ENCODE measurements around the gene ZBTB17.
A peak's percentile ranks its signal among the peaks of the same experiment; 100 is the strongest.

ZBTB17 gene

DNA sequence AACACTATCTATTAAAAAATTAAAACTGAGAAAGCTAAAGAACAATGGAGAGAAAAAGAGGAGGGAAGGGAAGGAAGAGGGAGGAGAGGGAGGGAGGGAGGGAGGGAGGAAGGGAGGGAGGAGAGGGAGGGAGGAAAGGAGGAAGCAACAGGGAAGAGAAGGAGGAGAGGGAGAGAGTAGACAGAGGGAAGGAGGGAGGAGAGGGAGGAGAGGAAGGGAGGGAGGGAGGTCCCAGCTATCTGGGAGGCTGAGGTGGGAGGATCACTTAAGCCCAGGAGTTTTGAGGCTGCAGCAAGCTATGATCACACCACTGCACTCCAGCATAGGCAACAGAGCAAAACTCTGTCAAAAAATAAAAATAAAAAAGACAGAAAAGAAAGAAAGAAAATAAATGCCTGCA is 16.5 kb downstream of the ZBTB17 start:
- no peak for DNase-seq

DNA sequence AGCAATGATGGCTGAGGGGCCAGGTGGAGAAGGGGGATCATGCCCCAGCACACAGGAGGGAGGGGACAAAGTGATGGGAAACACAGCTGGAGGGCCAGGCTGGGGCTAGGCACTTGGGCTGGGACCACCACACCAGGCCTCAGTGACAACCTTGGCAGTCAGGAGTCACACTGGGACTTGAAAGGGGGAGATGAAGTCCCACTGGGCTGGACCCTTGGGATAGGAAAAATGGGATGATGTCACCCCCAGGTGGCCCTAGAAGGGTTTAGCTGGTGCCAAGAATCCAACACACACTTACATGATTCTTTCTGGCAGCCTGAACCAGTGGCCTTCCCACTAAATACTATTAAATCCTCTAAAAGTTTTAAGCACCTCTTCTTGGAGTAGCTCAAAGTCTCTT is 17.1 kb downstream of the ZBTB17 start:
- no peak for DNase-seq

DNA sequence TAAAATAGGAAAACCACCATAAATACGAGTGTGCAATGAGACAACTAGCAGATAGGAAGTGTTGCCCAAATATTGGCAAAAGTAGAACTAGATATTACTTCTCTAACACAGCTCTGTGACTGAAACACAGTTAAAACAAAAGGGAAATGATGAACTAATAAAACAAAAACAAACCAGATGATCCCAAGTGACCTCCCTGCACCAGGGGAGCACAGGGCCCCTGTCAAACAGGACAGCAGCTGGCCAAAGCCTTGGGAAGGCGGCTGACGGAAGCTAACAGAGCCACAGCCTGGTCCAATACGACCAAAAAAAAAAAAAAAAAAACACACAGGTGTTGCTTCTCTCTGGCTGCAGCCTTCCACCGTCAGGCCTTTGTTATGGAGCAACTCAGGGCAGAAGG is 17.8 kb downstream of the ZBTB17 start:
- no peak for DNase-seq

DNA sequence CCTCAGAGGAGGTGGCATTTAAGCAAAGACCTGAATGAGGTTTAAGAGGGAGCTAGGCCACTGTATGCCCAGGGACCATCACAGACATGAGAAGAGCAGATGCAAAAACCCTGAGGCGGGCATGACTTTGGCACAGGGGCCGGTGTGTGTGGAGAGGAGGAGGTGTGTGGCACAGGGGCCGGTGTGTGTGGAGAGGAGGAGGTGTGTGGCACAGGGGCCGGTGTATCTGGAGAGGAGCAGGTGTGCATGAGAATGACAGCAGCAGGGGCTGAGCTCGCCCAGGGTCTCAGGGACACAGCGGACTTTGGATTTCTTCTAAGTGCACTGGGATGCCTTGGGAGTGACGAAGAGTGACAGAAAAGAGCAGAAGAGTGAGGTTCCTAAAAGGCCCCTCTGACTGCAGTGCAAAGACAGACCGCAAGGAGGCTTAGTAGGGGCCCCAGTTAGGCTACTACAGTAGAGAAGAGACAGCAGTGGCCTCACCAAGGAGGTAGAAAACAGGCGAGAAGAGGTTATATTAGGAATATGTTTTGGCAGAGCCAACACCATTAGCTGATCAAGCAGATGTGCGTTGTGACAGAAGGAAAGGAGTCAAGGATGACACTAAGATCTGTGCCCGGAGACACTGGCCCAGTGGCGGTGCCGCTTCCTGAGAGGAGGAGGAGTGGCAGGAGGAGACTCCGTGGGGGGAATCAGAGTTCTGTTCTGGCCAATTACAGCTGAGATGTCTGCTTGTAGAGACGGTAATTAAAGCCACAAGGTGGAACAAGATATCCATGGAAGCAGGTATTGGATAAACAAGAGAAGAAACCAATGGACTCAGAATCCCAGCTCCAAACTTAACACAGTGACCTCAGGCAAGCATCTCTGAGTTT is 18.4 kb downstream of the ZBTB17 start:
- no peak for DNase-seq

DNA sequence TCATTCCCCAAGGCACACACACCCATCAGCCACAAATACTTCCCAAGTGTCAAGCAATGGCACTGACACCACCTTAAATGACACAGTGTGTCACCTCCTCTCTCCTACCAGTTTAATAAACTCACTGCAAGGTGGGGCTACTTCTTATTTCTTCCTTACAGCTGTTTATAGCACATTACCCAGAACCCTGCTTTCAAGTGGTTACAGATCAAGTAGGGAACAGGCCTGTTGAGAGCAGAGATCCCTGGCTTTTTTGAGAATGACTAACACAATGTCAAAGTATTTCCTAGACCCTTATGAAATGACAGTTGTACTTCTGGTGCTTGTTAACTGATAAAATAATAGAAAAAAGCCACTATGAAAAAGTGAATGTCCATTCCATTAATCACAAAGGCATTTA is 19.8 kb downstream of the ZBTB17 start:
- DNase-seq = no peak

DNA sequence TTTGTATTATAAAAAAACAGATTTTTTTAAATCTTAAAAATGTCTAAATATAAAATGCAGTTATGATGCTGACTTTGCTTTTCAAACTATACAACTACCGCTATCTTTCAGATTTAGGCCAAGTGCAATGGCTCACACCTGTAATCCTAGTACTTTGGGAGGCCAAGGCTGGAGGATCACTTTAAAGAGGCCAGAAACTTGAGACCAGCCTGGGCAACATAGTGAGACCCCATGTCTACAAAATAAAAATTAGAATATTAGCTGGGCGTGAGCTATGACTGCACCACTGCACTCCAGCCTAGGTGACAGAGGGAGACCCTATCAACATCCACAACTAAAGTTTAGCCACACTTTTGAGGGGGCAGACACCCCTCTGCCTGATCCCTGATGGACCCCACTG is 20.3 kb downstream of the ZBTB17 start:
- DNase-seq = no peak

DNA sequence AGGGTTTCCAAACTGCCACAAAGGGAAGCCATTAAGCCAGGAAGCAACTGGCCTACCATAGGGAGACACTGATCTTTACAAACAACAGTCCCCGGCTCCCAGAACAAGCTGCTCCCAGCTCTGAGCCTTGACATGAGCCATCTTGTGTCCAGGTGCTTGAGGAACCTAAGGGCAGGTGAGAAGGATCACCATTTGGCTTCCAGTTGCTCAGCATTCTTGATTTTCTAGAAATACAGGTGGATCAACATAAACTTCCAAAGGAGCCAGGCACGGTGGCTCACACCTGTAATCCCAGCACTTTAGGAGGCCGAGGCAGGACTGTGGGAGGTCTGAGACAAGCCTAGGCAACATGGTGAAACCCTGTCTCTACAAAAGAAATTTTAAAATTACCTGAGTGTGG is 21.6 kb downstream of the ZBTB17 start:
- no peak for DNase-seq

DNA sequence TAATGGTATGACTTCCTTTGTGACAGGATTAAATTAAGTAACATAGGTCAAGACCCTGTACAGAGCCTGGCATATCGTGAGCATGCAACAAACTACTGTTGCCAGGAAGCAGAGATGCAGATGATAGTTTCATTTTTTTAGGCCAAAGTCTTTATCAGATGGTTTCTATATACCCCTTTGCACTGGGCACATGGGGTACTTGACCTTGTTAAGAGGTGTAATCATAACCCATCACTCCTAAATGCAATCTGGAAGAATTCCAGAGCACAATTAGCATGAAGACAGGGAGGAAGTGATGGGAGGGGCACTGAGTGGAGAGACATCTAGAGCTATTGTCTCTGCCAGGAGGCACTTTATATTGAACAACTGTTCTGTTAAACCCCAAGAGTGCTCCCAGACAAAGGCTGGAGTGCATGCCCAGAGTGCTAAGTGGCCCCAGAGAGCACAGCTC is 22.1 kb downstream of the ZBTB17 start:
- DNase-seq = no peak

DNA sequence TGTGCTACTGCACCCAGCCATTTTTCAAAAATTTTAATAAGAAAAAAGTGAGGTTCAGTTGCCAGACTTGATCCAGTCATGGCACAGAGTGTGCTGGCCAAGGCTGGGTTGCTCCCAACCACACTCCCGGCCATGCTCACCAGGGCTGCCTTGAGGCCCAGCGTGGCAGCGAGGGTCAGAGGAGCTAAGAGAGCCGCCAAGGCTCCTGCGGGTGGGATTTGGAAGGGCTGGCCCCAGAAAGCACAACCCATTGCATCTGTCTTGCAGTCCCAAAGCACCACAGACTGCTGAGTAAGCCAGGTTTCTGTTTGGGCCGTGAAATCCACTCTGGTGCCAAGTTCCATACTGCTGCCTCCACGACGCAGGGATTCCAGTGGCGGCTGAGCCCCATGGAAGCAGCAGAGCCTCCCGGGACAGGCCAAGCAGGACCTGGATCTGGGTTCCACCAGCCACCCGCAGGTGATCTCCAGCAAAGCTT is 22.6 kb downstream of the ZBTB17 start:
- DNase-seq = no peak

DNA sequence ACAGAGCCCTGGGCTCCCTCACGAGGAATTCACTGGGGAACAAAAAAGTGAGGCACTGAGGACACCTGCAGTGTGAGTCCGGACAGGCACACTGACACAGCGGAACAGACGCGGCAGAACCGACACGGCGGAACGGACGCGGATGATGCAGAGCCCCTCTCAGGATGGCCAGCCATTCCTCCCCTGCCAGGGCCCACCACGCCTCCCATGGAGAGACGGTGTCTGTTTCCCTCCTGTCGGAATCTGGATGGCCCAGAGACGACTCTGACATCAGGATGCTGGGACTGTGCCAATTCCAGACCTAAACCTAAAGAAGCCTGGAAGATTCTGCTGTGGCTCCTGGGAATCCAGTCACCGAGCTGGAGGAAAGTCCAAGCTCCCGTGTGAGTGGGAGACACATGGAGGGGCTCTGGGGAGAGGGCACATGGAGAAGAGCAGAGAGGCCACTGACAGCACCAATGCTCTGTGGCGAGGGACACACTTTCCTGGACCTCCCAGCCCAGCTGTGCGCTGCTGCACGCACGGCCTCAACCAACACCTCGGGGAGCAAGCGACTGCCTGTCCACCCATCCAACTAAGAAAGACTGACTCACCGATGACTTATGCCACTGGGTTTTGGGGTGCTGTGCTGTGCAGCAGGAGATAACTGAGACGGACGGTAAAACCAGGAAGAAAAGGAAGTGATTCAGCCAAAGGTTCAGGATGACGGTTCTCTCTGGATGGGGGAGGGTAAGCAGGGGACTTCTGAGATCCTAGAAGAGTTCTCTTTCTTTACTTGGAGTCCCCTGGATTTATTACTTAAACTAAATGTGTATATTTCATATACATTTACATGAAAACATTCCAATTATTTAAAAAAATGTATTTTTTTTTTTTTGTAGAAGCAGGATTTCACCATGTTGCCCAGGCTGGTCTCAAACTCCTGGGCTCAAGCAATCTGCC is 23.3 kb downstream of the ZBTB17 start:
- DNase-seq = peak; percentile 50 to 65

DNA sequence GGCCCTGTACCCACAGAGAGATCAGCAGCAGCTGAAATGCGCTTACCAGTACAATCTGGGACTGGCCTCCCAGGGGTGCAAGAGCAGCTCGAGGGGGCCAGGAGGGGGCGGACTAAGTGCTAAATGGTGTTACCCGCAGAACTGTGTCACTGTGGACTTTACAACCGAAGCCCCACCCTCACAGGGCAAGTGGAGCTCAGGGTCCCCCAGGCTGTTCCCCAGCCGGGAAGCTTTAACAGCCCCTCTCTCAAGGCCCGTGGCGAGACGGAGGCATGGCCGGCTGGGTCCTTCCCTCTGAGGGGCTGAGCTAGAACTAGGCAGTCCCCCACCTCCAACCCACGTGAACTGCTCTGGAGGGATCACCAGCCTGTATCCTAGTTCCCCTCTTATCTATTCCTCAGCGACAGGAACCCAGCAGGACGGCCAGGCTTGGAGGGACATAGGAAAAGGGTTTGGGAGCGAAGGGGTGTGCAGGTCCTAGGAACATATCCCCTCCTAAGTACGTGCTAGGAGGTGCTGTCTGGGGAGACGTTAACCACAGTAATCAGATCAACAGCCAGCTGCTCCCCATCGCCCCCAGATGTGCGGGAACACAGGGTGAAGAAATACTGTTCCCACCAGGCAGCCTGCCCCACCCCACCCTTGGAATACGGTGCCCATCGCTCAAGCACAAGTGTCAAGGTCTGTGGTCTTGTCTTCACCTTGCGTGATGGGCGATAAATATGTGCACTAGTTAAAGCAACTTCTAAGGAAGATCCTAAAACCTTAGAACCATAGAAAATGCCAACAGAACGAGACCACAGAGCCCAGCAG is 24.4 kb downstream of the ZBTB17 start:
- DNase-seq = peak; percentile 57 to 66

DNA sequence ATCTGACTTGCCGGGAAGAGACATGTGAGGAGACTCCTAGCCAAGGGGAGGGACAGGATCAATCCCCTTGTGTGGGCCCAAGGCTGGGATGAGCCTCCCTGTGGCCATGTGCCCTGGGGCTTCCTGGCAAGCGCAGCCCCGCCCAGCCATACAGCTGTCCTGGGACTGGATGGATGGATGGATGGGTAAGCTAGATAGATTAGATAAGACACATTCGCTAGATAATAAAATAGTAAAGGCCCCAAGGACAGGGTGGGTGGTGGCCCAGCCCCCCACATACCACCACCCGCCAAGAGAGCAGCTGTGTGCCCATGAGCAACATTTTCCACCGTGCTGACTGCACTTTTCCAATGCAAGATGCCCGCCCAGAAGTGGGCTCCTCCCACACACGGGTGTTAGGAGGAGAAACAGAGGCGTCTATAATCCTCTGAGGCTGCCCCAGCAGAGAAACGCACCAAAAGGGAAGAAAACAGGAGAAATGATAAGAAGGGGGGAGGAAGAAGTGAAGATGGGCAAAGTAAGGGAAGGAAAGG is 25.1 kb downstream of the ZBTB17 start:
- peak; percentile 84 to 88 for DNase-seq

DNA sequence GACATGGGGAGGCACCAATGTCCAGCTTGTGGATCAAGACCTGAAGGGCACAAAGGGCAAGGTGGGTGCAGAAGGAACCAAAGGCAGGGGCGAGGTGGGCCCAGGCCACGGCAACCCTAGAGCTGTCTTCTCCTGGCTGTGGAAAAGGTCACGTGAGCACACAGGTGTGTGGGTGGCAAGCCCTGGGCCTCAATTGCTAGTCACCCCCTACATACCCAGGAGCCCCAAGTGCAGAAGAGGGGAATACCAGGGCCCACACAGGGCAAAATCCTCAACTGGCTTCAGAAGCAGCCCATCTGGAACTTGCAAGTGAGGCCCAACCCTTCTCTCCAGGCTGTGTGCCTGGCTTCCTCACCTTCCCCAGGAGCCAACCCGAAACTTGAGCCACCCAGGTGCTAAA is 25.6 kb downstream of the ZBTB17 start:
- DNase-seq = peak; percentile 71 to 76

DNA sequence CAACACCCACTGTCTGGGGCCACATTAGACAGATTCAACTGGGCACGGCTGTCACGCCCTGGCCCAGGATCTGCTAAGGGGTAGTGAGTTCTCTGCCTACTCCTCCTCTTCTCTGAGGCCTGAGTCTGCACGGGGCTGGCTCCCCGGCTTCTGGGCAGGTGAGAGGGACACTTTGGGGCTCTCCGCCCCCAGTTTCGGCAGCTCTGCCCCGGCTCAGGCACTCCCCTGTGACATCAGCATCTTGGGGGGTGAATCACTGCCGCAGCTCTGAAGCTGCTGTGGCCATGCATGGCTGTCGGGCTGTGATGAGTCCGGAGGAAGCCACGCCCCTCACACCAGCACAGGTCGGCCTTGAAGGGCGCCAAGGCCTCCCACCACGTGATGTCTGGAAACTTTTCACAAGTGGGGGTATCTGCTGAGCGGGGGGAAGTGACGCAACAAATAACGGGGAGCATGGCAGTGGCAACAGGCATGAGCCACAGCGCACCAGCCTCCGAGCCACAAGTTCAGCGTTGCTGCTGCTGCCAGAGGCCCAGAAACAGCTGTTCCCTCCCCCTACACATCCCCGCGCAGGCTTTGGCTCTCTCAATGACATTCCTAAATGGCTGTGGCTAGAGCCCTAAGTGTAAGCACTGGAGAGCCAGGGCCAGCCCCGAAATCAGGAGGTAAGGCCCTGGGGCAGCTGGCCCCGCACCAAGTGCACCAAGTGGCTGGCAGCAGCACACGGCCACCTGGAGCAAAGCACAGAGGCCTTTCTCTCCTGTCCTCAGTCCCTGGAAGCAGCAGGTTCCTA is 26.3 kb downstream of the ZBTB17 start:
- peak; percentile 92 to 94 for DNase-seq

DNA sequence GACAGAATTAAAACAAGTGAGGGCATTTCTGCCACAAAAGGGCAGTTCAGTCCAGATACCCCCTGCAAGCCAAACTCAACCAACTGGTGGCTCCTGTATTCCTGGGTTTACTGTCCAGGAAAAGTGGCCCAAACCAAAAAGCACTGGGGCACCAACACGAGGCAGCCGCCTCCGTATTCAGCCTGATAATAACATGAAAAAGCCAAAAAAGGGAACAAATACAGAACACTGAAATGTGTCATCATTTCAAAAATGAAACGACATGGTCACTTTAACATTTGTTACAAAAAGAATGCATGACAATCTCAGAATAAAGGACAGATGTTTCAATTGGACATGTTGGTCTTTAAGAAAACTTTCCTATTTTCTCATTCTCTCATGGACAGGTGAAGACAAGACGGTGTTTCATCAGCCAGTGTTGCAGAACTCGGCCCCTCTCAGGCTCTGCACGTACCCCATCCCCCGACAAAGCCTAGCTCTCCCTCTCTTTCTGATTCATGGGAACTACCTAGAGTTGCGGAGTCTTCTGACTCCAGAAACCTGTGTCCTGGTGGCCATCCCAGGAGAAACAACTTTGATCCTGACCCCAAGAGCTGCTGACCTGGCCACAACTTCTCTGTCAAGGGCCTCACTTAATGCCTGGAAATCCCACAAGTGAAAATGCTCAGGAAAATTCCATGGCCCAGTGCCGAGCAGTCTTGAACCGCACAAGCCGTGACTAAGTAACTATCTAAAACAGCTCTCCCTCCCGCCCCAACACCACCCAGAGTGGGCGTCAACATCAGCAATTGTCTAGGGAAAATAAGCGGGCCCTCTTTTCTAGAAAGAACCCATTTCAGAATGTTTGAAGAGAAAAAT is 27.1 kb downstream of the ZBTB17 start:
- peak; percentile 66 to 76 for DNase-seq

DNA sequence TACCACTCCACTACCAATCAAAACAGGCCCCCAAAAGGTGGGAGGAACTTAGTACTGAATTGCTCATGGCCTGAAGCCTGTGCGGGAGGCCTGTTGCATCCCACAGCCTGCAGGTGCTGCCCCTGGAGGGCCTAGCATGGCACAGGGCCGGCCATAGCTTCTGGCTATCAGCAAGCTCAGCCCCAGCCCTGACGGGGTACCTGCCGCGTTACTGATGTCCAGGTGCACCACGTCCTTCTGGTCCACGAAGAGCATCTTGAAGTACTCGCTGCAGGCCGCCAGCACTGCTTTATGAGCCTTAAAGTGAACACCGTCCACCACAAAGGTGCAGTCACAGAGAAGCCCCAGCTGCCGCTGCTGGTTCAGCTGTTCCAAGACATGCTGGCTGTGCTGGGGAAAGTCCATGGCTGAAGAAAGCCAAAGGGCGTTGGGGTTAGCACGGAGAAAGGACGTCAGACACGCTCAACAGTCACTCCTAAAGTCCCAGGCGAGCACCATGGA is 27.8 kb downstream of the ZBTB17 start:
- peak in 1 of 2 experiments; percentile 53 for DNase-seq

DNA sequence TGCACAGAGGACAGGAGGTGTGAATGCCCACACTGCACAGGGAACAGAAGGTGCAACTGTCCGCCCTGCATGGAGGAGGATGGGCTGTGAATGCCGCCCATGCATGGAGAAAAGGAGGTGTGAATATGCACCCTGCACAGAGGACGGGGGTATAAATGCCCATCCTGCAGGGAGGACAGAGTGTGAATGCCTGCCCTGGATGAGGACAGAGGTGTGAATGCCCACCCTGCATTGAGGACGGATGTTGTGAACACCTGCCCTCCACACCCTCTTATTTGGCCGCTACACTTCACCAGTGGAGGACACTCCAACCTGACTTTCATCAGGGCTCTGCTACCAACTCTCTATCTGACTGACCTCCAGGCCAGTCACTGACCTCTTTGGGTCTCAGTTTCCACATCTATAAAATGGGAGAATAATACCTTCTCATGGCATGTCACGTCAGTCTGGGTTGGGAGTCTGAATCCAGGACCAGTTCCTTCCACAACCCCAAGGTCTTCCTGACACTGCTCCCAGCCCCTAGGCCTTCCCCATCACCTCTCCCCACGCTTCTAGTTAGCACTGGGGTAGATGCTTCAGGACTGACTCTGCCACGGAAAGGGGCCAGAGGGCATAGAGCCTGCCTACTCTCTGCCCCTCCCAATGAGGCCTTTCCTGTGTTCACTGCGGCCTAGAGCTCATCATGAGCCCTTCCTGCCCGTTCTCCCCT is 28.4 kb downstream of the ZBTB17 start:
- DNase-seq = peak in 1 of 2 experiments; percentile 39

DNA sequence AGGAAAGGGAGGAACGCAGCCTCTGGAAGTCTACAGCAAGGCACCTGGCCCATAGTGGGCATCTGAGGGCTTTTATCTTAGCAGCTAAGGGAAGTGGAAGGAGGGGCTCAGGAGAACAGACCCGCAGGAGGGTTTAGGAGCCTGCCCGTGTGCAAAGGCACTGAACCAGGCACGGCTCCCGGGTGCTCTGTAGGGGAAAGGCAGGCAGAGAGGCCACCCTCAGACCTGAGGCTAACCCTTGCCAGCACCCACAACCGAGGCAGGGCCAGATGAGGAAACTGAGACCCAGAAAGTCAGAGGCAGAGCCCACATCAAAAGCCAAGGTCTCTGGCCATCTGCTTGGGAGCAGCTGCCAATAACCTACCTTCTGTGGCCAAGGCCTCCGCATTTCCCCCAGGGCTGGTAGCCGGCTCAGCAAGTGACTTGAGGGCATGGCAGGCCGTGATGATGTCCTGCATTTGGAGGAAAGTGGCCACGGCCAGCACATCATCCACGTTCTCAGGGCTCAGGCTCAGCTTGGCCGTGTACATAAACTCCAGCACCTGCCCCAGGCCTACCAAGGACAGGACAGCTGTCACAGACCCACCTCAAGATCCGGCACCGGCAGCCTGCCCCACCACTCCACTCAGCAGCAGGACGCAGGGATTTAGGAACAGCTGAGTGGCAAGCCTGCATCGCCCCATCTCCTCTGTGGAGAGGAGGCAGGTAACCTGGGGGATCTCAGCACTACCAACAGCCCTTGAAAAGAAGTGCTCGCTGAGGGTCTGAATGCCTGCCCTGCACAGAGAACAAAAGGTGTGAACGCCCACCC is 29.1 kb downstream of the ZBTB17 start:
- DNase-seq = no peak
